Spleen (tissue), 7 donors: Measurements from ENCODE around the gene PDLIM4.
A peak's percentile ranks its signal among the peaks of the same experiment; 100 is the strongest.

Experiments used
- POLR2AphosphoS5 ChIP-seq, 3 donors: sonication (generic); formaldehyde crosslinking; IDR thresholded peaks; one replicate each; pipeline ENCODE4 v1.5.1; 2017; ENCODE audit warnings: antibody characterized with exemption in 3 of 3
- TF ChIP-seq, protein P1 (sequence below), 11 experiments: fragments of 200-600 bp in 7 of 11; fragments of 450-650 bp in 4 of 11; sonication (generic) in 4 of 11; IDR thresholded peaks in 8 of 11; conservative IDR thresholded peaks in 3 of 11; 1 replicate in 7 of 11; 2 replicates in 4 of 11; pipeline versions ENCODE4 v1.4.0 to v1.8.0; 2016 to 2021; ENCODE audit warnings: antibody characterized with exemption in 11 of 11, inconsistent platforms in 4 of 11, mild to moderate bottlenecking in 1 of 11
- donor health status: DM: no; HTN: no; CAD: no; lungs with moderate emphysema.
- donor health status: DM: no; HTN: no; CAD: no.
- donor health status: DM: no; HTN: no; CAD: no.

GRCh38 chr5:132225165-132226032, 32.1 kb upstream of the PDLIM4 start:
- TF ChIP-seq, protein P1, sequence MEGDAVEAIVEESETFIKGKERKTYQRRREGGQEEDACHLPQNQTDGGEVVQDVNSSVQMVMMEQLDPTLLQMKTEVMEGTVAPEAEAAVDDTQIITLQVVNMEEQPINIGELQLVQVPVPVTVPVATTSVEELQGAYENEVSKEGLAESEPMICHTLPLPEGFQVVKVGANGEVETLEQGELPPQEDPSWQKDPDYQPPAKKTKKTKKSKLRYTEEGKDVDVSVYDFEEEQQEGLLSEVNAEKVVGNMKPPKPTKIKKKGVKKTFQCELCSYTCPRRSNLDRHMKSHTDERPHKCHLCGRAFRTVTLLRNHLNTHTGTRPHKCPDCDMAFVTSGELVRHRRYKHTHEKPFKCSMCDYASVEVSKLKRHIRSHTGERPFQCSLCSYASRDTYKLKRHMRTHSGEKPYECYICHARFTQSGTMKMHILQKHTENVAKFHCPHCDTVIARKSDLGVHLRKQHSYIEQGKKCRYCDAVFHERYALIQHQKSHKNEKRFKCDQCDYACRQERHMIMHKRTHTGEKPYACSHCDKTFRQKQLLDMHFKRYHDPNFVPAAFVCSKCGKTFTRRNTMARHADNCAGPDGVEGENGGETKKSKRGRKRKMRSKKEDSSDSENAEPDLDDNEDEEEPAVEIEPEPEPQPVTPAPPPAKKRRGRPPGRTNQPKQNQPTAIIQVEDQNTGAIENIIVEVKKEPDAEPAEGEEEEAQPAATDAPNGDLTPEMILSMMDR (IDR thresholded peaks at IDR 0.05 in 8 of 11, conservative IDR thresholded peaks at IDR 0.05 in 3 of 11): no peak
- peak in 1 of 3 donors; percentile 45 for TF ChIP-seq POLR2AphosphoS5 (IDR thresholded peaks at IDR 0.05)
